Measurements from ENCODE around the gene SQOR.

DNA sequence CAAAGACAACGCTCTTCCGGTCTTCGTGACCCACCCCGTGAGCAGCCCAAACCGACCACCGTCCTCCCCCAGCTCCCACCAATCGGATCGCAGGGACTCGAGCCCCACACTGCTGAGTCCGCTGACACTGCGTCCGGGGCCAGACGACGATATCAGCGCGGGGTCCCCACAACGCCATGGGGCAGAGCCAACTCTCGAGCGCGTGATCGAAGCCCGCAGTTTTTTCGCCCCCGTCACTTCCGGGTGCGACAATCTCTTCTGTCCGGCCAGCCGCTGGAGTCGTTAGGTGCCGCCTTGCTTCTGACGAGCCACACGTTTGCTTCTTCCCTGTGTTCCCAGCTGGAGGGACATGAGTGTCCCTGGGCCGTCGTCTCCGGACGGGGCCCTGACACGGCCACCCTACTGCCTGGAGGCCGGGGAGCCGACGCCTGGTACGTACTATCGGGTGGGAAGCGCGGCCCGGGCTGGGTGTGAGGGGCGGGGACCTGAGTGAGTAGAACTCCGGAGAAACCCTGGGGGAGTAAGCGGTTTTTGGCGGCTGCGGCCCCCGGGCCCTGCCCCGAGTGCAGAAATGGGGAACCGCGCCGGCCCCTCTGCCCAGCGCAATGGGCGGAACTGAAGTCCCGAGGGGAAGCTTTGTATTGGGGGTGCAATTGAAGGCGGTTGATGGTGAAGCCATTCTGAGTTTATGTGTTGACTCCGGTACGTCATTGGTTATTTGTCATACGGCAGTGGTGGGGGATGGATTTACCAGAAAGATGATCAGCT lies 47.5 kb upstream of the SQOR start, which contains the start of gene BLOC1S6:
- TF ChIP-seq, protein P1, sequence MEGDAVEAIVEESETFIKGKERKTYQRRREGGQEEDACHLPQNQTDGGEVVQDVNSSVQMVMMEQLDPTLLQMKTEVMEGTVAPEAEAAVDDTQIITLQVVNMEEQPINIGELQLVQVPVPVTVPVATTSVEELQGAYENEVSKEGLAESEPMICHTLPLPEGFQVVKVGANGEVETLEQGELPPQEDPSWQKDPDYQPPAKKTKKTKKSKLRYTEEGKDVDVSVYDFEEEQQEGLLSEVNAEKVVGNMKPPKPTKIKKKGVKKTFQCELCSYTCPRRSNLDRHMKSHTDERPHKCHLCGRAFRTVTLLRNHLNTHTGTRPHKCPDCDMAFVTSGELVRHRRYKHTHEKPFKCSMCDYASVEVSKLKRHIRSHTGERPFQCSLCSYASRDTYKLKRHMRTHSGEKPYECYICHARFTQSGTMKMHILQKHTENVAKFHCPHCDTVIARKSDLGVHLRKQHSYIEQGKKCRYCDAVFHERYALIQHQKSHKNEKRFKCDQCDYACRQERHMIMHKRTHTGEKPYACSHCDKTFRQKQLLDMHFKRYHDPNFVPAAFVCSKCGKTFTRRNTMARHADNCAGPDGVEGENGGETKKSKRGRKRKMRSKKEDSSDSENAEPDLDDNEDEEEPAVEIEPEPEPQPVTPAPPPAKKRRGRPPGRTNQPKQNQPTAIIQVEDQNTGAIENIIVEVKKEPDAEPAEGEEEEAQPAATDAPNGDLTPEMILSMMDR (conservative IDR thresholded peaks at IDR 0.05), result no peak
- TF ChIP-seq ZFX (IDR thresholded peaks at IDR 0.05), result peak; percentile 86
